Measurements from ENCODE around the gene C16orf87. TPM values are rescaled to one million over a fixed set of nuclear protein-coding genes. Genes with fewer than 3 reads are reported as not detected.

C16orf87 gene
- total and polyA plus RNA-seq, 2 donors (not counting 1 experiment from before 2014, with no cell fraction given) = 3.4 to 11.3 TPM

GRCh38 chr16:46866286-46866685, 35.3 kb upstream of the C16orf87 start:
- Mint-ChIP-seq H3K9me3 (ENCODE audit: insufficient read depth) (no peaks in the 10 kb centered on the region), H3K27me3 (no peaks in the 10 kb centered on the region), H3K4me3 (no peak overlapping the region), H3K27ac (no peak overlapping the region), H3K4me1 (peaks cover 9% of the 10 kb centered on the region)
- ATAC-seq (ENCODE audit: low read depth) = no peak
- Histone ChIP-seq H3K36me3 (replicated peaks in 1 of 2; ENCODE audit: control extremely low read depth in 1 of 2, control insufficient read depth in 1 of 2, extremely low read depth in 1 of 2, insufficient read depth in 2 of 2, low read length in 1 of 2) (no peaks in the 10 kb centered on the region), H3K27ac (ENCODE audit: low read length in 2 of 2) (no peak overlapping the region), H3K9ac (ENCODE audit: low read length) (no peak overlapping the region), H3K9me3 (ENCODE audit: control extremely low read depth in 1 of 3, control insufficient read depth in 2 of 3, insufficient read depth in 1 of 3, low read length in 2 of 3) (peaks cover 0 to 4% (median 0%) of the 10 kb centered on the region in 3 donors), H3K79me2 (ENCODE audit: control insufficient read depth, insufficient read depth, low read length) (no peaks in the 10 kb centered on the region), H3K4me3 (ENCODE audit: control extremely low read depth in 1 of 5, extremely low read depth in 1 of 5, insufficient read depth in 1 of 5, low read depth in 2 of 5, low read length in 4 of 5) (no peak overlapping the region), H3K4me2 (replicated peaks; ENCODE audit: low read depth, low read length, poor library complexity, severe bottlenecking) (no peak overlapping the region), H3K4me1 (ENCODE audit: control insufficient read depth in 2 of 2, insufficient read depth in 2 of 2, low read length in 2 of 2) (peaks cover 5 to 13% of the 10 kb centered on the region in 2 donors), H4K20me1 (ENCODE audit: control insufficient read depth, insufficient read depth, low read length, poor library complexity, severe bottlenecking) (no peaks in the 10 kb centered on the region), H2AFZ (ENCODE audit: insufficient read depth, low read depth, low read length, poor library complexity, severe bottlenecking) (no peak overlapping the region), H3K27me3 (replicated peaks in 1 of 4; ENCODE audit: control extremely low read depth in 1 of 4, control insufficient read depth in 3 of 4, insufficient read depth in 4 of 4, low read length in 3 of 4) (no peaks in the 10 kb centered on the region)
- intact Hi-C loops (cut with micrococcal nuclease) = no loop called here
- no peak for DNase-seq
- no peak for TF ChIP-seq CTCF (IDR thresholded peaks at IDR 0.05)
- TF ChIP-seq EZH2 (IDR thresholded peaks at IDR 0.05; ENCODE audit: borderline replicate concordance, insufficient read depth, low read depth, low read length, poor library complexity, severe bottlenecking) = no peak
- ChIA-PET CTCF (interaction anchor here (1.0 to 2.7 kb wide), 2 partner anchors 12 to 193 kb away, joined by 5 to 13 read pairs; no protein-coding TSS in a partner anchor), POLR2A (no interaction called here)
- 80% methylated on average over 1 of the region's 1 CpG for WGBS (ENCODE audit: insufficient coverage)

GRCh38 chr16:46862555-46863447, 31.8 kb upstream of the C16orf87 start:
- Histone ChIP-seq H3K9me3 (ENCODE audit: control extremely low read depth in 1 of 3, control insufficient read depth in 2 of 3, insufficient read depth in 1 of 3, low read length in 2 of 3) (no peaks in the 10 kb centered on the region), H3K9ac (ENCODE audit: low read length) (no peak overlapping the region), H3K4me3 (ENCODE audit: control extremely low read depth in 1 of 5, extremely low read depth in 1 of 5, insufficient read depth in 1 of 5, low read depth in 2 of 5, low read length in 4 of 5) (no peak overlapping the region), H3K36me3 (replicated peaks in 1 of 2; ENCODE audit: control extremely low read depth in 1 of 2, control insufficient read depth in 1 of 2, extremely low read depth in 1 of 2, insufficient read depth in 2 of 2, low read length in 1 of 2) (no peaks in the 10 kb centered on the region), H3K27ac (ENCODE audit: low read length in 2 of 2) (no peak overlapping the region), H4K20me1 (ENCODE audit: control insufficient read depth, insufficient read depth, low read length, poor library complexity, severe bottlenecking) (no peaks in the 10 kb centered on the region), H2AFZ (ENCODE audit: insufficient read depth, low read depth, low read length, poor library complexity, severe bottlenecking) (no peak overlapping the region), H3K4me1 (ENCODE audit: control insufficient read depth in 2 of 2, insufficient read depth in 2 of 2, low read length in 2 of 2) (peaks cover 5 to 13% of the 10 kb centered on the region in 2 donors), H3K4me2 (replicated peaks; ENCODE audit: low read depth, low read length, poor library complexity, severe bottlenecking) (no peak overlapping the region), H3K79me2 (ENCODE audit: control insufficient read depth, insufficient read depth, low read length) (no peaks in the 10 kb centered on the region), H3K27me3 (replicated peaks in 1 of 4; ENCODE audit: control extremely low read depth in 1 of 4, control insufficient read depth in 3 of 4, insufficient read depth in 4 of 4, low read length in 3 of 4) (no peaks in the 10 kb centered on the region)
- H3K9me3 Mint-ChIP-seq (ENCODE audit: insufficient read depth) = no peaks in the 10 kb centered on the region
- no peak overlapping the region for H3K4me3 Mint-ChIP-seq
- H3K27ac Mint-ChIP-seq = no peak overlapping the region
- DNase-seq (no peak), ATAC-seq (ENCODE audit: low read depth) (no peak)
- ChIA-PET CTCF (interaction anchor here (1.1 to 2.2 kb wide), 7 partner anchors 9 to 189 kb away, joined by 3 to 9 read pairs (median 6); no protein-coding TSS in a partner anchor), POLR2A (no interaction called here)
- intact Hi-C loops (cut with micrococcal nuclease) = no loop called here
- H3K4me1 Mint-ChIP-seq = peaks cover 9% of the 10 kb centered on the region
- WGBS (ENCODE audit: insufficient coverage) = 93% methylated on average over 4 of the region's 16 CpGs
- no peaks in the 10 kb centered on the region for H3K27me3 Mint-ChIP-seq
- no peak for TF ChIP-seq CTCF (IDR thresholded peaks at IDR 0.05)
- TF ChIP-seq EZH2 (IDR thresholded peaks at IDR 0.05; ENCODE audit: borderline replicate concordance, insufficient read depth, low read depth, low read length, poor library complexity, severe bottlenecking) = no peak

Measured in B cell (primary cell).